Vagina (tissue), 2 donors: ENCODE data around the gene SMTNL1.

ENCODE experiments used
- CTCF ChIP-seq, 3 experiments: fragments of 450-650 bp in 2 of 3; fragments of 200-600 bp in 1 of 3; sonication (generic) in 1 of 3; IDR thresholded peaks; one replicate each; pipeline ENCODE4 v1.5.1; 2017 to 2019; ENCODE audit warnings: antibody characterized with exemption in 3 of 3, mild to moderate bottlenecking in 2 of 3, moderate library complexity in 2 of 3
- POLR2A ChIP-seq, 2 donors: fragments of 450-650 bp; IDR thresholded peaks; one replicate each; pipeline ENCODE4 v1.6.1; 2017; ENCODE audit warnings: antibody characterized with exemption in 2 of 2, mild to moderate bottlenecking in 2 of 2, moderate library complexity in 2 of 2

- no peak for TF ChIP-seq CTCF (IDR thresholded peaks at IDR 0.05)
- no peak for TF ChIP-seq POLR2A (IDR thresholded peaks at IDR 0.05)
These were observed 60.8 kb downstream of the SMTNL1 start for GRCh38 chr11:57597916-57598830.
